Measurements from ENCODE around the gene TLE4.
A peak's percentile ranks its signal among the peaks of the same experiment; 100 is the strongest.

DNA sequence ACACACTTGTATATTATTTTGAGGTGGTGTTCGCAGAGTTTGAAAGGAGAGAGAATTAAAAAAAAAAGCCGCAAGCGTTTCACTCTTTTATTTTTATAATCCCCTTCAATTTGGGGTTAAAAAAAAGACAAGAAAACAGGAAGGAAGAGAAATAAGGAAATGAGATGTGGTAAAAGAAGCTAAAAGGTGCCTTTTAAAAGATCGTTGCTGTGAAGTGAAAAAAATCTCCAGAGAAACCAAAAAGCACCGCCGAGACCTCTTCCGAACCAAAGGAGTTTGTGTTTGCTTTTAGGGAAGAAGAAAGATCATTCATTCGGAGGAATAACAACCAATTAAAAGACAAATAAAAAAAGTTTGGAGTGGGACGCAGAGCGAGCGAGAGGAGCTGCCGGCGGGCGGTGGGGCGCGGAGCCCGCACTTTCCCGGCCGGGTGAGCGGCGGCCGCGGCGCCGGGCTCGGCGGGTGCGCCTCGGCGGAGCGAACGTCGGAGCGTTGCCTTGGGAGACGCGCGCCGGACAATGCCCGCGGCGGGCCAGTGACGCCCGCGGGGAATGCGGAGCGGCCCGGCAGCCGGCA lies 355 bp downstream of the TLE4 start:
- TF ChIP-seq KDM1A (IDR thresholded peaks at IDR 0.05; ENCODE audit: borderline replicate concordance), result no peak
- TF ChIP-seq, protein P1, sequence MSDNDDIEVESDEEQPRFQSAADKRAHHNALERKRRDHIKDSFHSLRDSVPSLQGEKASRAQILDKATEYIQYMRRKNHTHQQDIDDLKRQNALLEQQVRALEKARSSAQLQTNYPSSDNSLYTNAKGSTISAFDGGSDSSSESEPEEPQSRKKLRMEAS (IDR thresholded peaks at IDR 0.05; ENCODE audit: low read depth, low read length), result no peak
- TF ChIP-seq, protein P2, sequence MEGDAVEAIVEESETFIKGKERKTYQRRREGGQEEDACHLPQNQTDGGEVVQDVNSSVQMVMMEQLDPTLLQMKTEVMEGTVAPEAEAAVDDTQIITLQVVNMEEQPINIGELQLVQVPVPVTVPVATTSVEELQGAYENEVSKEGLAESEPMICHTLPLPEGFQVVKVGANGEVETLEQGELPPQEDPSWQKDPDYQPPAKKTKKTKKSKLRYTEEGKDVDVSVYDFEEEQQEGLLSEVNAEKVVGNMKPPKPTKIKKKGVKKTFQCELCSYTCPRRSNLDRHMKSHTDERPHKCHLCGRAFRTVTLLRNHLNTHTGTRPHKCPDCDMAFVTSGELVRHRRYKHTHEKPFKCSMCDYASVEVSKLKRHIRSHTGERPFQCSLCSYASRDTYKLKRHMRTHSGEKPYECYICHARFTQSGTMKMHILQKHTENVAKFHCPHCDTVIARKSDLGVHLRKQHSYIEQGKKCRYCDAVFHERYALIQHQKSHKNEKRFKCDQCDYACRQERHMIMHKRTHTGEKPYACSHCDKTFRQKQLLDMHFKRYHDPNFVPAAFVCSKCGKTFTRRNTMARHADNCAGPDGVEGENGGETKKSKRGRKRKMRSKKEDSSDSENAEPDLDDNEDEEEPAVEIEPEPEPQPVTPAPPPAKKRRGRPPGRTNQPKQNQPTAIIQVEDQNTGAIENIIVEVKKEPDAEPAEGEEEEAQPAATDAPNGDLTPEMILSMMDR (IDR thresholded peaks at IDR 0.05 in 2 of 3, conservative IDR thresholded peaks at IDR 0.05 in 1 of 3; ENCODE audit: control insufficient read depth in 2 of 3, extremely low read depth in 1 of 3, insufficient read depth in 1 of 3, low read depth in 3 of 3, low read length in 3 of 3), result no peak
- no peak for TF ChIP-seq CEBPB (IDR thresholded peaks at IDR 0.05; ENCODE audit: borderline replicate concordance in 1 of 2, low read depth in 2 of 2, low read length in 2 of 2)
- TF ChIP-seq, protein P3, sequence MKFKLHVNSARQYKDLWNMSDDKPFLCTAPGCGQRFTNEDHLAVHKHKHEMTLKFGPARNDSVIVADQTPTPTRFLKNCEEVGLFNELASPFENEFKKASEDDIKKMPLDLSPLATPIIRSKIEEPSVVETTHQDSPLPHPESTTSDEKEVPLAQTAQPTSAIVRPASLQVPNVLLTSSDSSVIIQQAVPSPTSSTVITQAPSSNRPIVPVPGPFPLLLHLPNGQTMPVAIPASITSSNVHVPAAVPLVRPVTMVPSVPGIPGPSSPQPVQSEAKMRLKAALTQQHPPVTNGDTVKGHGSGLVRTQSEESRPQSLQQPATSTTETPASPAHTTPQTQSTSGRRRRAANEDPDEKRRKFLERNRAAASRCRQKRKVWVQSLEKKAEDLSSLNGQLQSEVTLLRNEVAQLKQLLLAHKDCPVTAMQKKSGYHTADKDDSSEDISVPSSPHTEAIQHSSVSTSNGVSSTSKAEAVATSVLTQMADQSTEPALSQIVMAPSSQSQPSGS (IDR thresholded peaks at IDR 0.05; ENCODE audit: low read length), result no peak; the same call in 1 of the 2 replicates
- no peak; the same call in 1 of the 2 replicates for TF ChIP-seq FOXM1 (IDR thresholded peaks at IDR 0.05; ENCODE audit: low read depth, low read length)
- TF ChIP-seq NFYB (IDR thresholded peaks at IDR 0.05; ENCODE audit: insufficient read depth, low read depth, low read length), result no peak
- TF ChIP-seq NR2C1 (IDR thresholded peaks at IDR 0.05), result 0 out of 2 replicates have a peak, but pooled peaks have one; percentile 8
